ENCODE measurements around the gene TLE7. TPM values are rescaled to one million over a fixed set of nuclear protein-coding genes. Genes with fewer than 3 reads are reported as not detected.

TLE7 gene
- total RNA-seq, 6 experiments from 2014 or later = not detected

GRCh38 chr16:71396594-71396993 lies 45.3 kb downstream of the TLE7 start:
- Mint-ChIP-seq H3K9me3 (no peaks in the 10 kb centered on the region), H3K36me3 (ENCODE audit: low read depth) (no peaks in the 10 kb centered on the region), H3K27me3 (ENCODE audit: insufficient read depth) (peaks cover 31% of the 10 kb centered on the region), H3K4me3 (no peak overlapping the region), H3K4me1 (ENCODE audit: low read depth) (no peaks in the 10 kb centered on the region), H3K27ac (no peak overlapping the region)
- TF ChIP-seq CTCF (IDR thresholded peaks at IDR 0.05) = no peak
- DNase-seq = no peak

GRCh38 chr16:71389330-71389729 lies 52.5 kb downstream of the TLE7 start:
- no peak for DNase-seq
- Mint-ChIP-seq H3K36me3 (ENCODE audit: low read depth) (no peaks in the 10 kb centered on the region), H3K4me1 (ENCODE audit: low read depth) (no peaks in the 10 kb centered on the region), H3K27me3 (ENCODE audit: insufficient read depth) (peaks cover 21% of the 10 kb centered on the region; the same call in 1 of the 2 replicates), H3K4me3 (no peak overlapping the region), H3K9me3 (no peaks in the 10 kb centered on the region), H3K27ac (no peak overlapping the region)
- TF ChIP-seq CTCF (IDR thresholded peaks at IDR 0.05) = no peak

GRCh38 chr16:71387045-71387871 lies 54.6 kb downstream of the TLE7 start:
- DNase-seq = no peak
- H3K36me3 Mint-ChIP-seq (ENCODE audit: low read depth) = no peaks in the 10 kb centered on the region
- no peak overlapping the region for H3K4me3 Mint-ChIP-seq
- no peak for TF ChIP-seq CTCF (IDR thresholded peaks at IDR 0.05)
- peaks cover 15% of the 10 kb centered on the region; the same call in 1 of the 2 replicates for H3K27me3 Mint-ChIP-seq (ENCODE audit: insufficient read depth)
- no peaks in the 10 kb centered on the region for H3K4me1 Mint-ChIP-seq (ENCODE audit: low read depth)
- H3K9me3 Mint-ChIP-seq = no peaks in the 10 kb centered on the region
- H3K27ac Mint-ChIP-seq = no peak overlapping the region

- no peak for TF ChIP-seq CTCF (IDR thresholded peaks at IDR 0.05)
These were observed 57.7 kb downstream of the TLE7 start for GRCh38 chr16:71384073-71384724.

GRCh38 chr16:71383054-71383773 lies 58.6 kb downstream of the TLE7 start:
- H3K36me3 Mint-ChIP-seq (ENCODE audit: low read depth) = no peaks in the 10 kb centered on the region
- H3K27me3 Mint-ChIP-seq (ENCODE audit: insufficient read depth) = peaks cover 18% of the 10 kb centered on the region
- no peaks in the 10 kb centered on the region for H3K9me3 Mint-ChIP-seq
- peak; percentile 36 for DNase-seq
- TF ChIP-seq CTCF (IDR thresholded peaks at IDR 0.05) = no peak
- H3K27ac Mint-ChIP-seq = no peak overlapping the region
- no peaks in the 10 kb centered on the region for H3K4me1 Mint-ChIP-seq (ENCODE audit: low read depth)
- no peak overlapping the region for H3K4me3 Mint-ChIP-seq

More at GRCh38 chr16:71384073-71384724, 57.7 kb downstream of the TLE7 start:
- no peaks in the 10 kb centered on the region for H3K36me3 Mint-ChIP-seq (ENCODE audit: low read depth)
- H3K4me1 Mint-ChIP-seq (ENCODE audit: low read depth) = no peaks in the 10 kb centered on the region
- H3K4me3 Mint-ChIP-seq = no peak overlapping the region
- no peaks in the 10 kb centered on the region for H3K9me3 Mint-ChIP-seq
- H3K27me3 Mint-ChIP-seq (ENCODE audit: insufficient read depth) = peaks cover 18% of the 10 kb centered on the region
- no peak overlapping the region for H3K27ac Mint-ChIP-seq
- no peak for DNase-seq

Data from HFFc6 (cell line).